ENCODE results near the gene ZNF562. TPM values are rescaled to one million over a fixed set of nuclear protein-coding genes. Genes with fewer than 3 reads are reported as not detected.

Gene ZNF562
- total RNA-seq, 1 donor from 2014 or later = 3.3 TPM

DNA sequence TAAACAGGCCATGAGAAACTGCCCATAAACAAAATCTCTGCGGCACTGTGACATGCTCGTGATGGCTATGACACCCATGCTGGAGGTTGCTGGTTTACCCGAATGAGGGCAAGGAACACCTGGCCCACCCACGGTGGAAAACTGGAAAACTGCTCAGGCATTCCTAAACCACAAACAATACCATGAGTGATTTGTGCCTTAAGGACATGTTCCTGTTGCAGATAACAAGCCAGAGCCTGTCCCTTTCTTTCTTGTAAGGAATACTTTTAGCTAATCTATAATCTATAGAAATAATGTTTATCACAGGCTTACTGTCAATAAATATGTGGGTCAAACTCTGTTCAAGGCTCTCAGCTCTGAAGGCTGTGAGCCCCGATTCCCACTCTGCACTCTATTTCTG, 66.0 kb downstream of the ZNF562 start:
- Histone ChIP-seq H3K9ac (no peak overlapping the region), H3K27ac (no peak overlapping the region), H3K36me3 (peaks cover 43% of the 10 kb centered on the region), H3K27me3 (no peaks in the 10 kb centered on the region), H3K4me2 (no peak overlapping the region), H3F3A (ENCODE audit: low read depth) (no peaks in the 10 kb centered on the region), H3K9me3 (ENCODE audit: low read depth) (peaks cover 7% of the 10 kb centered on the region), H3K79me2 (ENCODE audit: low read depth) (peaks cover 4% of the 10 kb centered on the region), H4K20me1 (ENCODE audit: low read depth) (no peaks in the 10 kb centered on the region), H2AFZ (replicated peaks) (no peak overlapping the region), H3K4me1 (no peaks in the 10 kb centered on the region), H3K4me3 (no peak overlapping the region)
- DNase-seq (ENCODE audit: low spot score) = no peak
- Mint-ChIP-seq H3K4me1 (no peaks in the 10 kb centered on the region), H3K9me3 (peaks cover 38% of the 10 kb centered on the region), H3K36me3 (peaks cover 64% of the 10 kb centered on the region), H3K4me3 (no peak overlapping the region), H3K27ac (no peak overlapping the region), H3K27me3 (ENCODE audit: insufficient read depth, low read depth) (peaks cover 7% of the 10 kb centered on the region)
- TF ChIP-seq EZH2phosphoT487 (IDR thresholded peaks at IDR 0.05) (no peak), EZH2 (IDR thresholded peaks at IDR 0.05) (no peak)
- TF ChIP-seq, protein P1, sequence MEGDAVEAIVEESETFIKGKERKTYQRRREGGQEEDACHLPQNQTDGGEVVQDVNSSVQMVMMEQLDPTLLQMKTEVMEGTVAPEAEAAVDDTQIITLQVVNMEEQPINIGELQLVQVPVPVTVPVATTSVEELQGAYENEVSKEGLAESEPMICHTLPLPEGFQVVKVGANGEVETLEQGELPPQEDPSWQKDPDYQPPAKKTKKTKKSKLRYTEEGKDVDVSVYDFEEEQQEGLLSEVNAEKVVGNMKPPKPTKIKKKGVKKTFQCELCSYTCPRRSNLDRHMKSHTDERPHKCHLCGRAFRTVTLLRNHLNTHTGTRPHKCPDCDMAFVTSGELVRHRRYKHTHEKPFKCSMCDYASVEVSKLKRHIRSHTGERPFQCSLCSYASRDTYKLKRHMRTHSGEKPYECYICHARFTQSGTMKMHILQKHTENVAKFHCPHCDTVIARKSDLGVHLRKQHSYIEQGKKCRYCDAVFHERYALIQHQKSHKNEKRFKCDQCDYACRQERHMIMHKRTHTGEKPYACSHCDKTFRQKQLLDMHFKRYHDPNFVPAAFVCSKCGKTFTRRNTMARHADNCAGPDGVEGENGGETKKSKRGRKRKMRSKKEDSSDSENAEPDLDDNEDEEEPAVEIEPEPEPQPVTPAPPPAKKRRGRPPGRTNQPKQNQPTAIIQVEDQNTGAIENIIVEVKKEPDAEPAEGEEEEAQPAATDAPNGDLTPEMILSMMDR (IDR thresholded peaks at IDR 0.05) = no peak

DNA sequence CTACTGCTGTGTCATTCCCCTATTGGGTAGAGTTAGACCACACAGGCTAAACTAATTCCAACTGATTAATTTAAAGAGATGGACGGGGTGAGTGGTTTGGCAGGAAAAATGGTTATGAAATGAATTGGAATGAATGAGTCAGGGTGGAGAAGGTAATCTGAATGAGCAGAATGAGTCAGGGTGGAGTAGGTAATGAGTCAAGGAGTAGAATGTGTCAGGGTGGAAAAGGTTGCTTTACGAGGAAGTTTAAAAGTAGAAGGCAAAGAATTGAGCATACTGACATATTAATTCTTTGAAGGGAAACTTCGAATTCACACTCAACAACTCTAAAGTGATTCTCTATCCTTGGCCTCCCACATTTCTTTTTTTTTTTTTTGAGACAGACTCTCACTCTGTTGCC, 77.9 kb downstream of the ZNF562 start:
- TF ChIP-seq EZH2phosphoT487 (IDR thresholded peaks at IDR 0.05) = no peak
- TF ChIP-seq, protein P1 (IDR thresholded peaks at IDR 0.05) = no peak
- no peak overlapping the region for H3K27ac Mint-ChIP-seq

More for the DNA sequence above, 77.9 kb downstream of the ZNF562 start:
- Histone ChIP-seq H3K27ac (no peak overlapping the region), H3K27me3 (no peaks in the 10 kb centered on the region), H3K79me2 (ENCODE audit: low read depth) (no peaks in the 10 kb centered on the region), H3K4me2 (no peak overlapping the region), H3K4me3 (no peak overlapping the region), H3K9ac (no peak overlapping the region), H3K4me1 (no peaks in the 10 kb centered on the region), H3K36me3 (no peaks in the 10 kb centered on the region), H3K9me3 (ENCODE audit: low read depth) (no peaks in the 10 kb centered on the region), H2AFZ (replicated peaks) (no peak overlapping the region), H4K20me1 (ENCODE audit: low read depth) (no peaks in the 10 kb centered on the region), H3F3A (ENCODE audit: low read depth) (no peaks in the 10 kb centered on the region)
- Mint-ChIP-seq H3K4me1 (no peaks in the 10 kb centered on the region), H3K36me3 (no peaks in the 10 kb centered on the region), H3K9me3 (peaks cover 9% of the 10 kb centered on the region), H3K27me3 (ENCODE audit: insufficient read depth, low read depth) (peaks cover 8% of the 10 kb centered on the region), H3K4me3 (no peak overlapping the region)
- DNase-seq (ENCODE audit: low spot score) = no peak

Other genes with a start within 250 kb of the ZNF562 start
- 35.1 and 46.2 TPM in 2 replicates for gene ZNF266, start 239.5 kb downstream of the ZNF562 start, total RNA-seq (ENCODE audit: low replicate concordance)
- not detected in 2 replicates for gene ZNF560, start 176.5 kb downstream of the ZNF562 start, total RNA-seq (ENCODE audit: low replicate concordance)
- gene ZNF426, start 136.5 kb downstream of the ZNF562 start, total RNA-seq (ENCODE audit: low replicate concordance) = 29.6 and 32.6 TPM in 2 replicates
- 134 and 178 TPM in 2 replicates for gene ZNF121, start 90.6 kb downstream of the ZNF562 start, total RNA-seq (ENCODE audit: low replicate concordance)
- gene ZNF561, start 53.9 kb downstream of the ZNF562 start, total RNA-seq (ENCODE audit: low replicate concordance) = 45.6 and 80.1 TPM in 2 replicates
- gene ZNF846, start 93.6 kb upstream of the ZNF562 start, total RNA-seq (ENCODE audit: low replicate concordance) = 13.1 and 18.0 TPM in 2 replicates
- gene FBXL12, start 144.0 kb upstream of the ZNF562 start, total RNA-seq (ENCODE audit: low replicate concordance) = 9.9 and 27.3 TPM in 2 replicates
- gene UBL5, start 152.8 kb upstream of the ZNF562 start, total RNA-seq (ENCODE audit: low replicate concordance) = 628 and 652 TPM in 2 replicates
- gene PIN1, start 160.2 kb upstream of the ZNF562 start, total RNA-seq (ENCODE audit: low replicate concordance) = 43.4 and 141 TPM in 2 replicates

Measured in neural progenitor cell (in vitro differentiated cells).